NCI-H2029 (cell line): Measurements from ENCODE around the gene CASP4.
A peak's percentile ranks its signal among the peaks of the same experiment; 100 is the strongest.
"Not testable (repeated sequence)": the region's sequence is repeated elsewhere in the genome, so short reads cannot be mapped to it uniquely, and the experiment has no call there.

Experiments used
- DNase-seq: peaks from one replicate; lab custom pipeline; 2025; lab: John Stamatoyannopoulos, UW

The CASP4 gene

DNA sequence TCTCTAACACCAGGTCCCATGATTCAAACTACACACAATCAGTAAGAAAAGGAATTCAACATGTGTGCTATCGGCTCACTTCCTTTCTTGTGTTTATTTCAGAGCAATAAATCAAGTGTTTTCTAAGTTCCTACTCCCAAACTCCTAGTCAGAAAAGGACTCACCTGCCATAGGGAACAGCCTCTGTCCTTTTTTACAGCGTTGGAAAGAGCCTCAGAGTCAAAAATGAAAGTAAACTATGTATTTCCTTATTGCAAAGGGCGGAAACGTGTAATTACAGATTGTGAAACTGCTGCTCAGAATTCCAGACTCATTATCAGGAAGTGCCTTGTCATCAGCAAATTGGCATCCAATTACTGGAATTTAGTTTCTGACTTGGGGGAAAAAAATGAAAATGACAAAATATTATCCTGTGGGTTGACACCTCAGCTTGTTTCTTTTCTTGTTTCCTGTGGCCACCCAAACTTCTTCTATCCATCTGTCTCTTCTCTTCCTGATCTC, at the start of gene CASP4:
Gene CASP4, minus strand, starts transcription at position 220 of the 501 bp plus-strand sequence. Its CDS starts 49 bp downstream, at position 171.
- DNase-seq, result peak; percentile 76

DNA sequence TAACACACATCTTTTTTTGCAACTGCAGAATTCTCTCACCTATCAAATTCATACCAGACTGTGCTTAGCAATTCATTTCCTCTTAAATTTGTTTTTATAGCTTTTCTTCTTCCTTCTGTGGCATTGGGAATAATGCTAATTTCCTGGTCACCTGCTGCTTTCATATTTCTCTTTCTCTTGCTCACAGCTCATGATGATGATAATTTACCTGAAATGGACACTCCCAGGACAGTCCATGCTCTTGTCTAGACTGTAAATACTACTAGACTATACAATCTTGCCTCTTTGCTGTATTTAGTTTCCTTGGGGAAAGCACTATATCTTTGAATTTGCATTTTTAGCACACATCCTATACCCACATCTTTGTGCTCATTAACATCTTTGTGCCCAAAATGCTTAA, 39.1 kb upstream of the CASP4 start:
- DNase-seq, result no peak

DNA sequence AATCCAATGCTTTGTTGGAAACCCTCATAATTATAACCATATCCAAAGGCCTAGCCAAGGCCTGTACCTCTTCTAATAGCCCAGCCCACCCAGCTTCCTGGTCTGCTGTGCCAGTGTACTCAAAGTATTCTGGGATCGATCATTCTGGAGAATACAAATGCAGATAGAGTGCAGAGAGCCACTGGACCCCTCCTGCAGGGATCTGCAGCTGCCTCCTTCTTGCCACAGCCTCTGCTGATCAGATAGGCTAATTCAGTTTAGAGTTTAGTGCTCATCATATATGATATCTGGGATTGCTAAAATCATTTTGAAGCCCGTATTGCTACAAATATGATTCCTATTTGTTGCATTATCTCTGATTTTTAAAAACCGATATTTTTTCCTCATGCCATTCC, 37.1 kb upstream of the CASP4 start:
- DNase-seq, result no peak

DNA sequence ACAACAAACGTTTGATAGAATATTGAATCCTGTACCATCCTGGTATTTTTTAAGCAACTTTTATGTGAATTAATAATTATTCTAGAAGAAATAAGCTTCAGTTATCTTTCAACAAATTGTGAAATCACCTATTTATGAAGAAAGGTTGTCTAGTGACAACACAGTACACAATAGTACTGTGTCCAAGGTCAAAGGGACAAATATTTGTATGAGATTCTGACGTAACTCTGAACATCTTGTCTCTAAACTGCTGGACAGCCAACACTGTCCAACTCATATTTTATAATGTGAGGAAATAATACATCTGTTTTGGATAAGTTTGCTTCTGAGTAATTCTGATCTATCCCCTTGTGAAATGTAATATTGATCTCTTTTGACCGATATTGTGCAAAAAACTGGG, 35.6 kb upstream of the CASP4 start:
- DNase-seq, result no peak

DNA sequence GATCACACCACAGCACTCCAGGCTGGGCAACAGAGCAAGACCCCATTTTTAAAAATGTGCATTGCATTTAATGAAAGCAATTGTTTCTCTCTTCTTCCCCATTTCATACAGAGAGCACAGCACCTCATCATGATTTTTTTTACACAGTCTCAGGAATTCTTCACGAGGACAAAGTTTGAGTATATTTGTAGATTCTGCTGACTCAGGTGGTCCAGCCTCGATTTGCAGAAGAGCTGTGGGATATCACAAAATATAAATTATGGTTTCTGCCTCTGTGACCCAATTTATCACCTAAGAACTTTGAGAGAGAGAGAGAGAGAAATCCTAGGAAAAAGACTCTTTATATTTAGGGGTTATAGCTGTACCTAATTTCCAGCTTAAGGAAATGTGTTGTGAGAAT, 34.8 kb upstream of the CASP4 start:
- no peak for DNase-seq

DNA sequence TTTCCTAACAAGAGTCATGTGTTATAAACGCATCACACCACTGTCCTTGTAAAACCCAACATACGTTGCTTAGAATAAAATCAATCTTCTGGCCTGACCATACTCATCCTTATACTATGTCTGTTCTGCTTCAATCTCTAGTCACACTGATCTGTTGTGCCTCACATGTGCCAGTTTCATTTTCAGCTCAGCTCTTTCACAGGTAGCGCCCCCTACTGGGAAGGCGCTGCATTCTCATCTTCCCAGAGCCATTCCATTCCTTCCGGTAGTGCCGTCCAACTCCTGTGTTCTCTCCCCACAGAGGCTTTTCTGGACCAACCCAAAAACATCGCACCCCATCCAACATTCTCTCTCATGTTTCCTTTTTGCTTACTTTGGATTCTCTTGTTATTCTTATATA, 32.4 kb upstream of the CASP4 start:
- no peak for DNase-seq

DNA sequence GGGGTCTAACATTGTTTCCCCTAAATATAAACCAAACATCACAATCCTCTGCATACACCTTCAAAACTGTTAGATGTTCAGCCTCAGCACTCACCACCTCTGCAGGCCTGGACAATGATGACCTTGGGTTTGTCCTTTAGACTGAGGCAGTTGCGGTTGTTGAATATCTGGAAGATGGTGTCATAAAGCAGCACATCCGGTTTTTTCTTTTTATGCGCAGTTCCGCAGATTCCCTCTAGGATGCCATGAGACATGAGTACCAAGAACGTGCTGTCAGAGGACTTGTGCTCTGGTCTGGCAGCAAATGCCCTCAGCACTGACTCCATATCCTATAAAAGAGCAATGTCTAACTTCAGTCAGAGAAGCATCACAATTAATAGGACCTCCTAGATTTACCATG, 31.8 kb upstream of the CASP4 start:
- DNase-seq, result no peak

DNA sequence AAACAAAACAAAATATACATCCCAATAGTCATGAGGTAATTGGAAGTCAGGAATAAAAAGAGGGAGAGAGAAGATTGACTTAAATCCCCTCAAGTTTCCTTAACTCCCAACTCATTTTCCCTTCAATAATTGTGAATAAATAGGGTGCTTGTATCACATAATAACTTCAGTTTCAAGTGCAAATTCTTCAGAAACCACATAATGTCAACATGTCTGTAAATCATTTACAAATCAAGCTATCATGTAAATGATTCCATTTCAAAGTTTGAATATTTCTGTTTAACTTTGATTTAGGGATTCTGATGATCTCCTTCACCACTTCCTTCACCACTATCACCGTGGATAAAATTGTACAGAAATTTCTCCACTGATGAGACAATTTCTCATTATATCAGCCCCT, 31.3 kb upstream of the CASP4 start:
- DNase-seq, result no peak

DNA sequence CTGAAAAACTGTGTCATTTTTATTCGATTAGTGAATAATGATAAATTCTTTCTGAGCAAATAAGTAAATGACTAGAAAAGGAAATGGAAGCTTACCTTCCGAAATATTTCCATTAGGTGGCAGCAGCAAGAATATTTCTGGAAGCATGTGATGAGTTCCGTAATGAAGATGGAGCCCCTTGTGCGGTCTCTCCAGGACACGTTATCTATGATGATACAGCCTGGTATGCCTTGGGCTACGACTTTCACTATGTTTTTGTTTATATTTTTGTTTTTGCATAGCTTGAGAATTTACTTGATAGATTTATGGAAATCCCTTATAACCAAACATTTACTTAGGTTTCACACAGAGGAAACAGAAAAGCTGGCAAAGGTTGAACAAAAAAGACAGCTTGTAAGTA, 28.9 kb upstream of the CASP4 start:
- no peak for DNase-seq

DNA sequence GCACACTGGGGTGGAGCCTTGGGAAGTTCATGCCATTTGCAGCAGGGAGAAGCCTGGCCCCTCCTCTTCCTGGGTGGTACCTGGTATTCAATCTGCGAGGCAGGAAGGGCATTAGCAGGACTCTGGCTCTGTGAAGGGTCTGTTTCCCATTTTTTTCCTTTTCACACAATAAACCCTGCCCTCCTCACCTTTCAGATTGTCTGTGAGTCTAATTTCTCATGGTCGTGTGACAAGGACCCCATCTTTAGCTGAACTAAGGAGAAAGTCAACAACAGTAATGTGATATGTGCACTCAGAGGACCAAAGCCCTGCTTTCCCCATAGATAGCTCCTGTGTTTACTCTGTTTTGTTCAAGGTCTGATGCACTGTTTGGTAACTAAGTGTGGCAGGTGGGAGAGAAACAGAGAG, 26.6 kb upstream of the CASP4 start:
- peak; percentile 90 for DNase-seq

DNA sequence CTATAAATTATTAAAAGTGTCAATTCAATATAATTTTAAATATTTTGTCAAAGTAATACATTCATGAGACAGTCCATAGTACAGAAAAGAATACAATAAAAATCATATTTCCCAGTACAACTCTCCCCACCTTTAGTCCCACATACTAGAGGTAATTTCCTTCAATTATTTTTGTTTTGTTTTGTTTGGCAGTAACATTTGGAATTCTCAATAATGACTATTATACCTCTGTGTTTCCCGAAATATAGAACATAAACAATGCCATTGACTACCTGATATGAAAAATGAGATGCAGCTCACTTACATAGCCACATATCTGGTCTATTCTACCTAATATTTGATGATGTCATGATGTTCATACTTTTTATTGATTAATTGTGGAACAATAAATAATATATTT, 24.4 kb upstream of the CASP4 start:
- no peak for DNase-seq

DNA sequence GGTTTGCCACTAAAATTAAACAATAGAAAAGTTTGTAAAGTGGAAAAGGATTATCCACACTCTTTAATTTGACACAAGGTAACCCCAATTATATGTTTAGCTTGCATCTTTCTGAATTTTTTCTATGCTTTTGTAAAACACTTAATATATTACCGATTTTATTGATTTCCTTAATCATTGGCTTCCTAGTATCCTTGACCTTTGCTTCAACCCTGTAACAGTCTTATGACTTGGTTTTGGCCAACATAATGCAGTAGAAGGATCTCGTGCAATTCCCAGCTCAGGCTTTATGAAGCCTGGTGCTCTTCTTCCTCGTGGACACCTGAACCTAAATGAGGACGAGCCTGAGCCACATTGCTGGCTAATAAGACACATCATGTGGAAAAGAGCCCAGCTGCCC, 23.6 kb upstream of the CASP4 start:
- DNase-seq, result no peak

DNA sequence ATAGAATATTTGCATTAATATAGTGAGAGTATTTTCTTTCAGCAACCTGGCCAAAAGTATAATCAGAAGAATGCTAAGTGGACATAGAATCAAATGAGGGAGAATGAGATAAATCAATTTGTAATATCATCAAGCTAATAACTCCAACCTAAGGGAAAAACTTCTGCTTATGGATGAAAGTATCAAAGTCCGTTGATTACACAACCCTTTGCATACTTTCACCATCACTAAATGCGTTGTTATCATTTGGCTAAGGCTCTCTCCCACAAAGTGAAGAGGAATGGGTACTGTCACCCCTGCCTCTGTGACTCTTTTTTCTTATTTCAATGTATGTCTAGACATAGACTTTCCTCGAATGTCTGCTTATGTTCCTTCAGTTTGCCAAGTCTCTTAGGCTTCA, 16.4 kb upstream of the CASP4 start:
- no peak for DNase-seq

DNA sequence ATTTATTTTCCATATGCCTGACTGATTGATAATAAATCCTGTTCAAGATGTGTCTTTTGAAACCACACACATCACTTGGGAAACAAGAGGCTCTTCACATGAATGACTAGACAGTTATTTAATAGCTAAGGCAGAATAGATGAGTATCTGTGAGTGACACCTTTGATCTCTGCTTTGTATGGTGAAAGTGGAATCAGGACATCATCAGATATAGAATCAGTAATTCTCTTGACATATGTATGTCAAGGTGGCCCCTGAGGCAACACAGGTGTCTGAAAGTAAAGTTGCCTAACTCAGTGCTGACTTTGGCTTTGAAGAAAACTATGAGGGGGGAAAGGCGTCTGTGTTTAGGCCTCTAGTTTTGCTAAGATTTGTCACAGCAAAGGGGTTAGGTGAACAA, 11.5 kb upstream of the CASP4 start:
- no peak for DNase-seq

DNA sequence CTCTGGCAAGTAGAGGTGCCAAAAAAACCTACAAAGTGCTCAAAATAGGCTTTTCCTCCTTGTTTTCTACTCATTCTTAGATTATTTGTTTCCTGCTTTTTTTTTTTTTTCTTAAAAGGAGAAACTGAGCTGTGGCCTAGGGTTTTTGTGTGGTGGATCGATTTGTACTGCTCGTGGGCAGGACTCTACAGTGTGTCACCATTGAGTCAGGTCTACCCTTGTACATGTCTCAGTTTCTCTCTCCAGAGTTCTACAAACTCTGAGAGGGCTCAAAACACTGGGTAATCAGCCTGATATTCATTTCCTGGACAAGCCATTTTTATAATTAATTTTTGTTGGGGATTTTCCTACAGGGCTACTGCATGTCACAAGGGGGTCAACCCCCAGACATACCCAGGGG, 5.2 kb upstream of the CASP4 start:
- DNase-seq, result no peak

DNA sequence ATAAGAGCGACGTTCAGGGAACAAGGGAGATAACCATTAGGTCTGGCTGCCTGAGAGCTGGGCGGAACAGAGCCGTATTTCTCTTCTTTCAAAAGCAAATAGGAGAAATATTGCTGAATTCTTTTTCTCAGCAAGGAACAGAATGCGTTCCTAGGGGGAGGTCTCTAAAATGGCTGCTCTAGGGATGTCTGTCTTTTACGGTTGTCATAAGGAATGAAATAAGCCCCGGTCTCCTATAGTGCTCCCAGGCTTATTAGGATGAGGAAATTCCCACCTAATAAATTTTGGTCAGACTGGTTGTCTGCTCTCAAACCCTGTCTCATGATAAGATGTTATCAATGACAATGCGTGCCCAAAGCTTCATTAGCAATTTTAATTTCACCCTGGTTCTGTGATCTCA, 4.5 kb upstream of the CASP4 start:
- DNase-seq, result not testable (repeated sequence)

DNA sequence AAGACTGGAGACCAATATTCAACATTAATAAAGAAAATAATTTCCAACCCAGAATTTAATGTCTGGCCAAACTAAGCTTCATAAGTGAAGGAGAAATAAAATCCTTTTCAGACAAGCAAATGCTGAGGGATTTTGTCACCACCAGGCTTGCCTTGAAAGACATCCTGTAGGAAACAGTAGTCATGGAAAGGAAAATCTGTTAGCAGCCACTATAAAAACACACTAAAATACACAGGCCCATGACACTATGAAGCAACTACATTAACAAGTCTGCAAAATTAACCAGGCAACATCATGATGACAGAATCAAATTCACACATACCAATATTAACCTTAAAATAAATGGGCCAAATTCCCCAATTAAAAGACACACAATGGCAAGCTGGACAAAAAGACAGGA, 2.4 kb upstream of the CASP4 start:
- no peak for DNase-seq

DNA sequence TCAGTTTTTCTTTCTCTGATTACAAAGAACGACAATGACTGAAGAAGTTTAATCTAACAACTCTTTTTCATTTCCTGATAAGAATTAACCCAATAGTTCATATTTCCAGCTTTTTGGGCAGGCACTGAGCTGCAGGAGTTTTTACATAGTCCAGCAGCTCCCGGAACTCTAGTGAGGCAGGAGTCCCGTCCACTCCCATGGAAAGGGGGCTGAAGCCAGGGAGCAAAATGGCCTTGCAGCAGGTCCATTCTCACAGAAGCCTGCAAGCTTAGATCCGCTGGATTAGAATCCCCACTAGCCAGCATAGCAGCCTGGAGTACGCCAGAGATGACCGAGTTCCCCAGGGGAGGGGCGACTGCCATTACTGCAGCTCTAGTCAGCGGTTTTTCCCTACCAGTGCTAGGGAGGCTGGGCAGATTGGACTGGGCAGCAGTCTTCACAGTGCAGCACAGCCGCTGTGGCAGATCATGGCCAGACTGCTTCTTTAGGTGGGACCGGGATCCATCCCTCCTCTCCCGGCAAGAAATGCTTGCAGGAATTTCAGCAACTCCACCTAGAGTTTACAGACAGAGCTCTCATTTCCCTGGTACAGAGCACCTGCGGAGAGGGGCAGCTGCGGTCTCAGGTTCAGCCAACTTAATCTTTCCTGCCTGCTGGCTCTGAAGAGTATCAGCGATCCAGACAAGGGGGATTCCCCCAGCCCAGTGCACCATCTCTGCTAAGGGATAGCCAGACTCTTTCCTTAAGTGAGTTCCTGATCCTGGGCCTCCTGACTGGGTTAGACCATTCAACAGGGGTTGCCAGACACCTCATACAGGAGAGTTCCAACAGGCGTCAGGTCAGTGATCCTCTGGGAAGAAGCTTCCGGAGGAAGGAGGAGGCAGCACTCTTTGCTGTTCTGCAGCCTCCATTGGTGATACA, 742 bp upstream of the CASP4 start:
- peak; percentile 15 for DNase-seq

DNA sequence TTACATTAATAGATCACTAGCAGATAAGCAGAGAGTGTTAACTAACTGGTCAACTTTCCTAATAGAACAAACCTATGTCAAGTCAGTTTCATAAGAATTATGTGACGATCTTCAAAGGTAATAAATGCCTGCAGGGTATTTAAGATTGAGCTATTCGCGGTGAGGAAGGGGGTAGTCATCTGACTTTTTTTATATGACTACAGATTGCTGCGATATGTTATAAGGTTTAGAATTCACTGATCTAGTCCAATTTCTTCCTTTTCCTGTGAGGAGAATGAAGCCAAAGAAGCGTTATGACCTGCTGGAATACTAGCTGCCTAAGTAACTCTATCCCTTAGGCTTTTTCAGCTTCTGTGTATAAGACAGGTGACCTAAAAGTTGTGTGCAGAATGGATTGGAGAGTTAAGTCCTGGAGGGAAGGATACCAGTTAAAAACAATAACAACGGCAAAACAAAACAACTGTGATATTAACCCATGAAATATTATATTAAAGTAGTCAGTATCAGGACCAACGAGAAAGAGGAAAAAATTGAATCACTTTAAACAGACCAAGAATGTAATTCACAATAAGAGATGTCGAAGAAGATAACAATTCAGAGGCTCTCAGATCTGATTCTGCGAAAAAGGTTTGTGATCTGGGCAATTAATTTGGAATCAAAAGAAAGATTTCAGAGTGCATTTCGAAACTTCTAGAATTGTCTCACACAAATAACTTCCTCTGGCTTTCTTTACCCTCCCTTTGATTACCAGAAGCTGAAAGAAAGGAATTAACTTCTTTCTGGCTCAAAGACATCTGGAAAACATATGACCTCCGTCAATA, 630 bp downstream of the CASP4 start:
- no peak for DNase-seq

DNA sequence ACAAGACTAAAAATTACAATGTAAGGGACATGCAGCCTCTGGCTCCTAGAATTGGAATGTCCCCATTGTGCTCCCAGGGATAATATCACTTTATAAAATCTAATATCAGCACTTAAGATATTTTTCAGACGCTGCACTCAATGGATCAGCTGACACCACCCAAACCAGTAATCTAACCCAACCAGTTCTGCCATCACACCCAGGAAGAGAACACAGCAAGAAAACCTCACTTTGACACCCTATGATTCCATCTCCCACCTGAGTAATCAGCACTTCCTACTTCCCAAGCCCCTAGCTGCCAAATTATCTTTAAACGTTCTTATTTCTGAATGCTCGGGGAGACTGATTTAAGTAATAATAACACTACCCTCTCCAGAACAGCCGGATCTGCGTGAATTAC, 2.6 kb downstream of the CASP4 start:
- no peak for DNase-seq

DNA sequence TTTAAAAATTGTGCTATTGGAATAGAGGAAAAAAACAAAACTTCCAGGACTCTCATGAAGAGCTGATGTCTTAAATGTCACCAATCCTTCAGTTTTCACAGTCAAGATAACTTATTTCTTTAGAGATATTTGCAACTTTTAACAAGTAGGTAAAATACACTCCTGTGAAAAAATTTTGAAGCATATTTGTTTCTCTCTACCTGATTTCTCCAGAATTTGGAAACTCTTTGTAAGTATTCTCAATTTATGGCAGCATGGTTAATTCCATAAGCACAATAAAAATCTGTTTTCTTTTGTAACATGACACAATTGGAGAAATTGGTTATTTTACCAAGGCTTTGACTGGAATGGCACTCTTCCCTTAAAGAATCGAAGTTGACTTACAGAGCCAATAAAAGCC, 4.1 kb downstream of the CASP4 start:
- no peak for DNase-seq

DNA sequence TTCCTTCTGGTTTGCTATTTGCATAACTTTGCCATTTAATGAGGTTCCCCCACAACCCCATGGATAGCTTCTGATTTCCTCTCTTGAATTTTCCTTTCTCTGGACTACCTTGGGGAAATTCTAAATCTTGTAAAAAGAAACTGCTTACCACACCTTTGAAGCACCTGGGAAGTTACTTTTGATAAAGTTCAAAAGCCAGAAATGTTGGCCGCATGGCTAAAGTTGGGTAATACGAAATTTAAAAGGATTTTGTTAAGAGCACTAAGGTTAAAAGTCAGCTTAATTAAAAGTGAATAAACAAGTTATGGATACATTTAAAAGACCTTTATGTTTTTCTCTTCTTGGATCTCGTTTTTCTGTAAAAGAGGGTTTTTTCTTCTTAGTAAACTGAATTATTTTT, 5.5 kb downstream of the CASP4 start:
- no peak for DNase-seq

DNA sequence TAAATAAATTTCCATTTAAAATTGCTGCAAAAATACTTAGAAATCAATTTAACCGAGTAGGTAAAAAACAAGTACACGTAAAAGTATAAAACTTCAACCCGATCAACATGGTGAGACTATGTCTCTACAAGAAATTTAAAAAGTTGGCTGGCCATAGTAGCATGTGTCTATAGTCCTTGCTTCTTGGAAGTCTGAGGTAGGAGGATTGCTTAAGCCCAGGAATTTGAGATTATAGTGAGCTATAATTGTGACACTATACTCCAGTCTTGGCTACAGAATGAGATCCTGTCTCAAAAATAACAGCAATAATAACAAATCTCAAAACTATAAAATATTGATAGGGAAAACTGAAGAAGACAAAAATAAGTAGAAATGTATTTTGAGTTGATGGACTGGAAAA, 11.1 kb downstream of the CASP4 start:
- DNase-seq, result no peak
